ES-I3 (cell line): Measurements from ENCODE around the gene NBEA.
"Not testable (repeated sequence)": the region's sequence is repeated elsewhere in the genome, so short reads cannot be mapped to it uniquely, and the experiment has no call there.

Experiments used
- H3K36me3 ChIP-seq: 2 replicates; pipeline ENCODE4 v1.6.1; 2013; ENCODE audit warnings: mild to moderate bottlenecking, low read length, control low read depth, moderate library complexity; ENCODE audit not compliant: insufficient read depth
- H3K4me1 ChIP-seq: 2 replicates; pipeline ENCODE4 v1.6.1; 2013; ENCODE audit warnings: mild to moderate bottlenecking, control low read depth, low read length; ENCODE audit not compliant: insufficient read depth
- H3K9ac ChIP-seq: 2 replicates; pipeline ENCODE4 v1.6.1; 2013; ENCODE audit warnings: low read depth, mild to moderate bottlenecking, low read length, moderate library complexity
- H3K9me3 ChIP-seq: 2 replicates; pipeline ENCODE4 v1.6.1; 2013; ENCODE audit warnings: mild to moderate bottlenecking, low read length, moderate library complexity; ENCODE audit not compliant: control insufficient read depth, insufficient read depth

NBEA gene

GRCh38 chr13:35669321-35669720, 727.3 kb downstream of the NBEA start:
- H3K9me3 ChIP-seq: no peaks in the 10 kb centered on the region; the same call in 1 of the 2 replicates
- H3K36me3 ChIP-seq: no peaks in the 10 kb centered on the region
- no peak overlapping the region for H3K9ac ChIP-seq
- no peaks in the 10 kb centered on the region for H3K4me1 ChIP-seq

- no peak overlapping the region for H3K9ac ChIP-seq
- no peaks in the 10 kb centered on the region for H3K4me1 ChIP-seq
- no peaks in the 10 kb centered on the region; the same call in 1 of the 2 replicates for H3K9me3 ChIP-seq
- H3K36me3 ChIP-seq: no peaks in the 10 kb centered on the region
These were observed 730.5 kb downstream of the NBEA start for GRCh38 chr13:35672611-35673010.

GRCh38 chr13:35675651-35676050, 733.6 kb downstream of the NBEA start:
- Histone ChIP-seq H3K9me3 (no peaks in the 10 kb centered on the region; the same call in 1 of the 2 replicates), H3K36me3 (no peaks in the 10 kb centered on the region), H3K4me1 (no peaks in the 10 kb centered on the region), H3K9ac (no peak overlapping the region)

- H3K9me3 ChIP-seq, H3K9ac ChIP-seq, H3K4me1 ChIP-seq, H3K36me3 ChIP-seq: not testable (repeated sequence)
These were observed 735.8 kb downstream of the NBEA start for GRCh38 chr13:35677863-35678262.

GRCh38 chr13:35681685-35682084, 739.6 kb downstream of the NBEA start:
- Histone ChIP-seq H3K9me3 (no peaks in the 10 kb centered on the region), H3K36me3 (no peaks in the 10 kb centered on the region), H3K9ac (no peak overlapping the region), H3K4me1 (no peaks in the 10 kb centered on the region)

- Histone ChIP-seq H3K9me3 (no peaks in the 10 kb centered on the region), H3K9ac (no peak overlapping the region), H3K4me1 (no peaks in the 10 kb centered on the region), H3K36me3 (no peaks in the 10 kb centered on the region)
These were observed 742.4 kb downstream of the NBEA start for GRCh38 chr13:35684432-35684831.

- H3K9ac ChIP-seq: no peak overlapping the region
- H3K9me3 ChIP-seq: no peaks in the 10 kb centered on the region
- H3K4me1 ChIP-seq: no peaks in the 10 kb centered on the region
- H3K36me3 ChIP-seq: no peaks in the 10 kb centered on the region
These were observed 745.3 kb downstream of the NBEA start for GRCh38 chr13:35687336-35687735.

- Histone ChIP-seq H3K4me1 (no peaks in the 10 kb centered on the region), H3K9ac (no peak overlapping the region), H3K9me3 (no peaks in the 10 kb centered on the region), H3K36me3 (no peaks in the 10 kb centered on the region)
These were observed 748.6 kb downstream of the NBEA start for GRCh38 chr13:35690581-35691207.

GRCh38 chr13:35693134-35693784, 751.2 kb downstream of the NBEA start:
- Histone ChIP-seq H3K9me3 (no peaks in the 10 kb centered on the region), H3K9ac (no peak overlapping the region), H3K4me1 (peaks cover 8% of the 10 kb centered on the region; the same call in 1 of the 2 replicates), H3K36me3 (no peaks in the 10 kb centered on the region)

- H3K36me3 ChIP-seq: no peaks in the 10 kb centered on the region
- no peak overlapping the region for H3K9ac ChIP-seq
- no peaks in the 10 kb centered on the region for H3K9me3 ChIP-seq
- peaks cover 8% of the 10 kb centered on the region; the same call in 1 of the 2 replicates for H3K4me1 ChIP-seq
These were observed 752.0 kb downstream of the NBEA start for GRCh38 chr13:35694031-35694430.

GRCh38 chr13:35694549-35695447, 752.7 kb downstream of the NBEA start:
- Histone ChIP-seq H3K9ac (no peak overlapping the region), H3K9me3 (no peaks in the 10 kb centered on the region), H3K36me3 (no peaks in the 10 kb centered on the region), H3K4me1 (peaks cover 10% of the 10 kb centered on the region; the same call in 1 of the 2 replicates)

- Histone ChIP-seq H3K36me3 (no peaks in the 10 kb centered on the region), H3K4me1 (peaks cover 14% of the 10 kb centered on the region; the same call in 1 of the 2 replicates), H3K9me3 (no peaks in the 10 kb centered on the region), H3K9ac (no peak overlapping the region)
These were observed 753.3 kb downstream of the NBEA start for GRCh38 chr13:35695448-35695770.

GRCh38 chr13:35697186-35697730, 755.2 kb downstream of the NBEA start:
- no peaks in the 10 kb centered on the region for H3K36me3 ChIP-seq

GRCh38 chr13:35698911-35699576, 757.0 kb downstream of the NBEA start:
- peaks cover 14% of the 10 kb centered on the region; the same call in 1 of the 2 replicates for H3K4me1 ChIP-seq
- H3K9ac ChIP-seq: no peak overlapping the region
- no peaks in the 10 kb centered on the region for H3K9me3 ChIP-seq
- no peaks in the 10 kb centered on the region for H3K36me3 ChIP-seq

More at GRCh38 chr13:35697186-35697730, 755.2 kb downstream of the NBEA start:
- Histone ChIP-seq H3K4me1 (peaks cover 14% of the 10 kb centered on the region; the same call in 1 of the 2 replicates), H3K9me3 (no peaks in the 10 kb centered on the region), H3K9ac (no peak overlapping the region)
